Pons (tissue), 1 donor: ENCODE results near the gene FMOD.

Source experiments
- DNase-seq: peaks from one replicate; pipeline ENCODE4 v3.0.0-alpha.2; 2016; ENCODE audit warnings: low spot score

The FMOD gene

GRCh38 chr1:203360547-203361185, 9.7 kb upstream of the FMOD start:
- no peak for DNase-seq

GRCh38 chr1:203359010-203359571, 8.2 kb upstream of the FMOD start:
- DNase-seq = no peak

DNA sequence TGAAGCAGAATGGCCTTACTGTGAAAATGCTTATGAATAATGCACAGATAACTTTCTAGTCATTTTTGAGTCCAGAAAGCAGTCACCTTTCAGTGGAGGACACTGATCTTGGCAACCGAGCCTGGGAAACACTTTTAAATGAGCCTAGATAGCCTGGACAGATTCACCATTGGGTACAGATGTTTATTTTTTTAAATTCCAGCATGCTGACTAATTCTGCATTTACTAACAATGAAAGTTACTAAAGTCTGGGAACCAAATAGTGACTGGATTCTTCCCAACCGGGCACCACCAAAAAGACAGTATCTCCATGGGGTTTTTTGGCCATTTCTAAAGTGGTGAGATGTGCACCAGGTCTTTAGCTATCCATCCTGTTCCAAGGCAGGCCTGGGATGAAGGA, 3.3 kb upstream of the FMOD start:
- no peak for DNase-seq

- no peak for DNase-seq
These were observed 2.6 kb upstream of the FMOD start for GRCh38 chr1:203353486-203353885.

DNA sequence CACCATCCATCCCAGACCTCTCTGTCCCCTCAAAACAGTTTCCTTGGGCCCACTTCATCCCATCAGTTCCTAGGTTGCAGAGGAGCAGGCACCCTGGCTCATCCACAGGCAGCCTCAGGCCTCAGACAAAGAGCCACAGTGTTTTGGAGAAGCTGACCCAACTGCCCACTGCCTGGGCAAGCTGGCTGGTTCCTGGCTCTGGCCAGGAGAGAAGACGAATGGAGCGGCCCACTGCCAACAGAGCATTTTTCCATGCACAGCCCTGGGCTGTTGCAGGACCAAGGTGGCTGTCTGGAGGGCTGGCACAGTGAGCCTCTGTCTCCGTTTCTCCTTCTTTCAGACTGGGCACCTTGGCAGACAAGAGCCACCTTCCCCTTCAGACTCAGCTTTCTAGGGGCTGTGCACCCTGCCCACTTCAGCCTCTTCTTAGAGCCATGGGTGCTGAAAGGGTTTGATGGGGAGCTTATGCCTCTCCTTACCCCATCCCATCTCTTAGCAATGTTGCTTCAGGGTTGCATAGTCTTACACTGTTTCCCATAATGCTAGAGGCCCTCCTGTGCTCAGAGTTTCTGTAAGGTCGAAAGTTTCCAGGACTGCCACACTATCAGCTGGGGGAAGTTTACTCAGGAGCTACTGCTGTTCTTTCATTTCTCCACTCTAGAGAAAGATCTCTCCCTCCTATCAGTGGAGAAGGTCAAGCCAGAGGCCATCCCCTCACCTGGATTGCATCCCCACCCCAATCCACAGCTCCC, 973 bp downstream of the FMOD start:
- DNase-seq = peak; percentile 79

DNA sequence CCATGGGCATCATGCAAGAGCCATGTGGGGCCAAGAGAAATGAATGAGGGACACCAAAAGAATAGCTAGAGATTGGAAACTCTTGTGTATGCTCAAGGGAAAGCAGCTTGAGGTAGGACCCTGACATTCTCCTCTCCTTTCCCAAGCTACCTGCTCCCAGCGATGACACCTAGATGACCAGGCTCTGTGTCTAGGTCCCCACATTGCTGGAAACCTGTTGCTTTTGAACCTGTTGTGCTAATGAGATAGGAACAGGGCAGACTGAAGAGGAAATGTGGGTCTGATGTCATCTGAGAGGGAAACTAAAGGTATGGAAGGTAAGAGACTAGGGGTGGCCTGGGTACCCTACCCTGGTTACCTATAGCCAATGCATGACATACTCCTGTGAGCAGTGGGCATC, 1.8 kb downstream of the FMOD start:
- DNase-seq = no peak

GRCh38 chr1:203346769-203347102, 4.2 kb downstream of the FMOD start:
- no peak for DNase-seq

- DNase-seq = no peak
These were observed 4.7 kb downstream of the FMOD start for GRCh38 chr1:203346060-203346768.

DNA sequence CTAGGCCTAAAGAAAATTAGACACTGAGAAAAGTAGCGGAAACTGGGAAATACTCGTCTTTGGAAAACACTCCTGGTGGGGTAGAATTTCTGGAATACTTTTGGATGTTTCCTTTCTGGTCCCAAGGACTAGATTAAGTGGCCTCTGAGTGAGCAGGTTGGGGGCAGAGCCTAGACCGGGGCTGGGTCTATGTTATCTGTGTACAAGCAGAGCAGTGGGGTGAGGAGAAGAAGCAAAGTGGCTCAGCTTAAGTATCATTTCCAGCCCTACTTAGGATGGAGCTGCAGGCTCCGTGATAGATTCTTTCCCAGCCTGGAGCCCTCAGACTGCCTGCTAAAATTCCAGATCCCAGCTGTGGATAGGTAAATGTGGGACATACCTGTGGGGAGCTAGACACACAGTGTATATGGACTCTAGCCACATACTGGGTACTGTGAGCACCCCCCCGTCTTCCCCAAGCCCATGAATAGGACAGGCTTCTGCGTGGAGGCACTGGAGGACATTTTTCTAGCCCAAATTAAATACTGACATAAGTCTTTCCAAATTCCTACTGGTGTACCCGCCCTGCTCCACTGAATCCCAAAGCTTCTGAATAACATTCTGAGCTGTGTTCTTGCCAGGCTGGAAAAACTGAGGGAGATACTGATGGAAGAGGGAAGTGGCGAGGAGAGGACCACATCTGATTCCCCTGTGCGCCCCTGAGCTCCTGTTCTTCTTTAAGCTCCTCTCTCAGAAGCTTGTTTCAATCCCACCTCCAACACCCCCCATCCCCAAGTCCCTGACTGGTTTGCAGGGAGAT, 6.8 kb downstream of the FMOD start:
- no peak for DNase-seq

DNA sequence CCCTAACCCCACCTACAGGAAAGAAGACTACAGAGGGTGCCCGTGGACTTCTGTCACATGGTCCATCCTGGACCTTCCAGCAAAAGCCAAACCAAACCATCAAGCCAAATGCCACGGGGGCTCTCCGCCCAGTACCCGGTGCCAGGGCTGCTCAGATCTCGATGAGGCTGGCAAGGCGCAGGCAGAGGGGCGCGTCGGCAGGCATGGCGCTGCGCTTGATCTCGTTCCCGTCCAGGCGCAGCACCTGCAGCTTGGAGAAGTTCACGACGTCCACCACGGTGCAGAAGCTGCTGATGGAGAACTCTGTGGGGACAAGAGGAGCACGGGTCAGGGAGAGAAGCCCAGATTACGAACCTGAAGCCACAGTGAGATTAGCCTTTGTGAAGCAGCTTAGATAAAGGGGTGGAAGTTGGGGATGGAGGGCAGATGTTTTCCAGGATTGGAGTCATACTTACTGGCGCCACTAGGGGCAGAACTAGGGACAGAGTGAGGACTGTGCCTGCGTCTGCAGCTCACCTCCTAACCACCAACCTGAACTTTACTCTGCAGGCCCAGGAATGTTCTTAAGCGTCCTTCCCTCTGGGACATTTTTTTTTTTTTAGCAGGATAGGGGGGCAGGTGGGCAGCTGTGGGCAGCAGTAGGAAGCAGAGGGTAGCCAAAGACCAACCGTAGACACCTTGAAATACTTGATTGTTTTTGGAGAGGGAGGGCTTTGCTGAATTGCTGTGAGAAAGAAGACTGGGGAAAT, 8.6 kb downstream of the FMOD start:
- DNase-seq = no peak

- peak; percentile 94 for DNase-seq
These were observed 10.7 kb downstream of the FMOD start for GRCh38 chr1:203340112-203340790.

DNA sequence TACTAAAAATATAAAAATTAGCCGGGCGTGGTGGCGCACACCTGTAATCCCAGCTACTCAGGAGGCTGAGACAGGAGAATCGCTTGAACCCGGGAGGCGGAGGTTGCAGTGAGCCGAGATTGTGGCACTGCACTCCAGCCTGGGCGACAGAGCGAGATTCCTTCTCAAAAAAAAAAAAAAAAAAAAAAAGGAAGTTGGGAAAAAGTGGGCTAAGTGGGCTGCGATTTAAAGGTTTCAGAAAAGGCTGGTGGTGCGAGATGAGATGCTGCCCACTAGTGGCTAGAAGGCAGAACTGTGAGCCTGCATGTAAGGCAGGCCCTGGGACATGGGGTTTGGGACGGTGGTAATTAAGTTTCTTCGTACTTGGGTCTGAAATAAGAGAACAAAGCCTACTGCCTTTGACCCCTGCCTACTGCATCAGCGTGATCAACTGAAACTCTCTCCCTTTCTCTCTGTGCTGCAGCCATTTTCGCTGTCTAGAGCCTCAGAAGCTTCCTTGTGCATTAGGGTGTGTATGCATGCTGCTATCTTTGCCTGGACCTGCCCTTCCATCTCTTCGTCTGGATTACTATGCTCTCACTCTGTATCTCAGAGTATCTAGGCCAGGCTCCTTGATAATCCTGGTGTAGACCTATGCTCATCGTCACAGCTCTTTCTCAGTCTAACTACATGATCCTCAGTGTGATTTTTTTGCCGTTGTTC, 12.4 kb downstream of the FMOD start:
- DNase-seq = peak; percentile 78

- DNase-seq = no peak
These were observed 14.8 kb downstream of the FMOD start for GRCh38 chr1:203336097-203336496.

GRCh38 chr1:203335503-203335902, 15.4 kb downstream of the FMOD start:
- no peak for DNase-seq

DNA sequence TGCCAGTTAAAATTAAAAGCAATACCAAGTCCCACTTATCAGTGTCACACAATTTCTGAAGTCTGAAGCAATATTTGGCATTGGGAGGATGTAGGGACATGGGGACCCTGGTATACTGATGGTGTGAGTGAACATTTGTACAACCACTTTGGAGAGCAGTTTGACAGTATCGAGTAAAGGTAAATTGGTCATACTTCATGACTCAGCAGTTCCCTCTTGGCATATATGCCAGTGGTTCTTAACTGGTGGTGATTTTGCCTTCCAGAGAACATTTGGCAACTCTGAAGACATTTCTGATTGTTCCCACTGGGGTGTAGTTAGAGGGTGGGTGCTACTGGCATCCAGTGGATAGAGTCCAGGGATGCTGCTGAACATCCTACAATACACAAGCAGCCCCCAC, 19.7 kb downstream of the FMOD start:
- no peak for DNase-seq

DNA sequence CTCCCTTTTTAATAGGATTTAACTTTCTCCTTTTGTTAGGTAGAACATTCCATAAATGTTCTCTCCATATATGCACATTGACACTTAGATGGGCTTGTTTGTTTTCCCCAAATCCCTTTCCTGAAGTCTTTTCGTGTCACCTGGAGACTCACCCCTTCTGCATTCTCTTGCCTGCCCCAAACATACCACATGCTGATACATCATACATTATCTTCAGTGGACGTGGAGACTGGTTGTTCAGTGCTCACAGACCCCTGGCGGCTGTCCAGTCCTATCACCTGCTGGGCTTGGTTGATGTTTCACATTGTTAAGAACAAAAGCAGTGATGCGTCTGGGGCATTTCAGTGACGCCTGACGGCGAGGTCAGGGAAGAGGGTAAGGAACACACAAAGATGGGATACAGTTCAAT, 22.2 kb downstream of the FMOD start:
- no peak for DNase-seq

- peak; percentile 82 for DNase-seq
These were observed 23.1 kb downstream of the FMOD start for GRCh38 chr1:203327684-203328457.

GRCh38 chr1:203326830-203327683, 23.9 kb downstream of the FMOD start:
- peak; percentile 91 for DNase-seq
